Measurements from ENCODE around the gene TUBB3. TPM values are rescaled to one million over a fixed set of nuclear protein-coding genes. Genes with fewer than 3 reads are reported as not detected.
"Not testable (repeated sequence)": the region's sequence is repeated elsewhere in the genome, so short reads cannot be mapped to it uniquely, and the experiment has no call there.

Gene TUBB3
- total RNA-seq, 6 experiments from 2014 or later: 0.13 to 0.86 (median 0.36) TPM; not detected in 2

GRCh38 chr16:89912143-89912542, 11.0 kb upstream of the TUBB3 start:
- intact Hi-C loops (cut with DNase I): no loop called here
- Histone ChIP-seq H3K27me3 (no peaks in the 10 kb centered on the region), H3K4me1 (no peaks in the 10 kb centered on the region), H3K9me3 (no peaks in the 10 kb centered on the region), H3K4me3 (no peak overlapping the region), H3K36me3 (peaks cover 0 to 11% (median 4%) of the 10 kb centered on the region in 4 donors), H3K27ac (no peak overlapping the region)
- ATAC-seq: no peak
- TF ChIP-seq POLR2A (IDR thresholded peaks at IDR 0.05) (no peak), CTCF (IDR thresholded peaks at IDR 0.05) (no peak)
- DNase-seq: no peak
- 89% methylated on average over 5 of the region's 13 CpGs for WGBS (ENCODE audit: insufficient coverage, low coverage, low lambda C conversion rate, missing lambda C conversion rate)

GRCh38 chr16:89912627-89913026, 10.5 kb upstream of the TUBB3 start:
- Histone ChIP-seq H3K4me3 (no peak overlapping the region), H3K27me3 (no peaks in the 10 kb centered on the region), H3K27ac (no peak overlapping the region), H3K36me3 (peaks cover 0 to 11% (median 4%) of the 10 kb centered on the region in 4 donors), H3K9me3 (no peaks in the 10 kb centered on the region), H3K4me1 (peaks cover 0 to 2% (median 0%) of the 10 kb centered on the region in 4 donors)
- WGBS (ENCODE audit: insufficient coverage, low coverage, low lambda C conversion rate, missing lambda C conversion rate): no CpG with 5 or more reads among the region's 14 CpGs
- intact Hi-C loops (cut with DNase I): no loop called here
- DNase-seq (no peak), ATAC-seq (no peak)
- TF ChIP-seq CTCF (IDR thresholded peaks at IDR 0.05) (no peak), POLR2A (IDR thresholded peaks at IDR 0.05) (no peak)

GRCh38 chr16:89913408-89914387, 9.4 kb upstream of the TUBB3 start:
- 76% methylated on average over 12 of the region's 30 CpGs for WGBS (ENCODE audit: insufficient coverage, low coverage, low lambda C conversion rate, missing lambda C conversion rate)
- TF ChIP-seq POLR2A (IDR thresholded peaks at IDR 0.05) (no peak), CTCF (IDR thresholded peaks at IDR 0.05) (no peak)
- peaks cover 0 to 11% (median 4%) of the 10 kb centered on the region in 4 donors for H3K36me3 ChIP-seq
- H3K27me3 ChIP-seq: no peaks in the 10 kb centered on the region
- no peak for ATAC-seq
- no peak overlapping the region for H3K4me3 ChIP-seq
- DNase-seq: no peak
- intact Hi-C loops (cut with DNase I): no loop called here
- H3K27ac ChIP-seq: no peak overlapping the region
- no peaks in the 10 kb centered on the region for H3K9me3 ChIP-seq
- peaks cover 0 to 4% (median 0%) of the 10 kb centered on the region in 4 donors for H3K4me1 ChIP-seq

- ATAC-seq; H3K4me1 ChIP-seq; H3K9me3 ChIP-seq; DNase-seq; H3K27ac ChIP-seq; intact Hi-C loops (cut with DNase I); H3K27me3 ChIP-seq; H3K4me3 ChIP-seq; H3K36me3 ChIP-seq: not testable (repeated sequence)
- WGBS (ENCODE audit: insufficient coverage, low coverage, low lambda C conversion rate, missing lambda C conversion rate): 64% methylated on average over 6 of the region's 11 CpGs
Measured at GRCh38 chr16:89914642-89915285, 8.4 kb upstream of the TUBB3 start.

All from right lobe of liver (tissue), 6 donors.